WERI-Rb-1 (cell line): Measurements from ENCODE around the gene DCAF7.

Source experiments
- DNase-seq: peaks from one replicate; pipeline ENCODE4 v3.0.0-alpha.2; 2020
- H3K27ac ChIP-seq: fragments of 250-450 bp; sonication (Bioruptor Pico); 2 replicates; pipeline ENCODE4 v1.5.1; 2020; ENCODE audit warnings: mild to moderate bottlenecking, moderate library complexity
- H3K27me3 ChIP-seq: fragments of 250-450 bp; sonication (Bioruptor Pico); 2 replicates; pipeline ENCODE4 v1.5.1; 2021; ENCODE audit warnings: mild to moderate bottlenecking, low read depth, moderate library complexity; ENCODE audit not compliant: insufficient read depth, severe bottlenecking
- H3K36me3 ChIP-seq: fragments of 250-450 bp; sonication (Bioruptor Pico); 2 replicates; pipeline ENCODE4 v1.5.1; 2020; ENCODE audit warnings: mild to moderate bottlenecking, moderate library complexity
- H3K4me3 ChIP-seq: 2 replicates; pipeline ENCODE4 v1.5.1; 2011; ENCODE audit warnings: low read depth, mild to moderate bottlenecking, control low read depth, low read length
- H3K9me3 ChIP-seq: fragments of 250-450 bp; sonication (Bioruptor Pico); 2 replicates; pipeline ENCODE4 v1.5.1; 2021; ENCODE audit warnings: mild to moderate bottlenecking, moderate library complexity; ENCODE audit not compliant: severe bottlenecking
- CTCF ChIP-seq: IDR thresholded peaks from 2 replicates; pipeline ENCODE4 v1.5.1; 2011; ENCODE audit warnings: low read depth, mild to moderate bottlenecking, control low read depth, inconsistent platforms, low read length

DCAF7 gene

DNA sequence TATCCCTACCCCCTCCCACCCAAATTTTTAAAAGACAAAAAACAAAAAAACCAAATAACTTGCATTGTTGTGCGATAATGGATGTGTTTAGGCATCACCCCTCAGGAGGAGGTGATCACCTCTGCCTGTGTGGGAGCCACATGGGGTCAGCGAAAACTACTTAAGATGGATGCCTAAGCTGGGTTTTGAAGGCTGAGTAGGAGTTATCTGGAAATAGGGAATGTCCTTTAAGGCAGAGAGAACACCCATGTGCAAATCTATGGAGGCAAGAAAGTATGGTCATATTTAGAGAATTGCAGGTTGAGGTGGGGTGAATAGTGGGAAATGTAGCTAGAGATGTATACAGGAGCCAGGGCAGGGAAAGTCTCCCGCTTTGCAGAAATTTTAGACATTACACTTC, 44.9 kb downstream of the DCAF7 start:
- no peaks in the 10 kb centered on the region for H3K9me3 ChIP-seq
- H3K36me3 ChIP-seq, result peaks cover 32% of the 10 kb centered on the region
- no peak overlapping the region for H3K27ac ChIP-seq
- H3K4me3 ChIP-seq, result no peak overlapping the region
- H3K27me3 ChIP-seq, result no peaks in the 10 kb centered on the region
- no peak for DNase-seq
- TF ChIP-seq CTCF, result no peak

- no peaks in the 10 kb centered on the region for H3K27me3 ChIP-seq
- DNase-seq, result no peak
- peaks cover 17% of the 10 kb centered on the region for H3K36me3 ChIP-seq
- no peak for TF ChIP-seq CTCF
- H3K27ac ChIP-seq, result peak overlapping the region; percentile 8
- H3K4me3 ChIP-seq, result no peak overlapping the region
- no peaks in the 10 kb centered on the region for H3K9me3 ChIP-seq
Observed at GRCh38 chr17:63596856-63597586, 46.7 kb downstream of the DCAF7 start.

GRCh38 chr17:63598281-63598680, 48.0 kb downstream of the DCAF7 start:
- no peak for TF ChIP-seq CTCF

GRCh38 chr17:63600569-63601438, 50.5 kb downstream of the DCAF7 start, which contains the start of gene TACO1:
TSS of gene TACO1 (plus strand) at chr17:63600895. CDS start at chr17:63601084, 189 bp downstream.
- Histone ChIP-seq H3K36me3 (peaks cover 33% of the 10 kb centered on the region), H3K9me3 (no peaks in the 10 kb centered on the region), H3K27me3 (no peaks in the 10 kb centered on the region), H3K4me3 (peak within 1 kb of the TSS; percentile 77), H3K27ac (peak within 1 kb of the TSS; percentile 97)
- peak; percentile 95 for DNase-seq
- TF ChIP-seq CTCF, result no peak

More at GRCh38 chr17:63598281-63598680, 48.0 kb downstream of the DCAF7 start:
- H3K27ac ChIP-seq, result no peak overlapping the region
- H3K27me3 ChIP-seq, result no peaks in the 10 kb centered on the region
- no peak for DNase-seq
- H3K4me3 ChIP-seq, result no peak overlapping the region
- peaks cover 17% of the 10 kb centered on the region for H3K36me3 ChIP-seq
- H3K9me3 ChIP-seq, result no peaks in the 10 kb centered on the region

GRCh38 chr17:63601439-63602371, 51.4 kb downstream of the DCAF7 start:
- peak overlapping the region; percentile 97 for H3K27ac ChIP-seq
- H3K27me3 ChIP-seq, result no peaks in the 10 kb centered on the region
- H3K36me3 ChIP-seq, result peaks cover 42% of the 10 kb centered on the region
- peak; percentile 73 for DNase-seq
- no peaks in the 10 kb centered on the region for H3K9me3 ChIP-seq
- H3K4me3 ChIP-seq, result peak overlapping the region; percentile 77
- no peak for TF ChIP-seq CTCF
